Activated CD4-positive, alpha-beta memory T cell treated with anti-CD3 and anti-CD28 coated beads, Interleukin-2, amount 10 ng/mL, durations not matched to agents 7 days and 5 days (primary cell): ENCODE data around the gene SPTSSA. TPM values are rescaled to one million over a fixed set of nuclear protein-coding genes. Genes with fewer than 3 reads are reported as not detected.

Experiments used
- CTCF ChIA-PET: fragments of 350-600 bp; sonication (Branson Sonifier 250); formaldehyde crosslinking; loops from one replicate; lab custom pipeline; 2021; ENCODE audit warnings: antibody characterized with exemption, inconsistent platforms; lab: Charles Lee
- POLR2A ChIA-PET: fragments of 350-600 bp; sonication (Branson Sonifier 250); formaldehyde crosslinking; loops from one replicate; lab custom pipeline; 2021; ENCODE audit warnings: antibody characterized with exemption; lab: Charles Lee
- DNase-seq: peaks from one replicate; pipeline ENCODE4 v3.0.0-alpha.2; 2020
- H3K27ac Mint-ChIP-seq: one replicate; pipeline ENCODE4 v1.8.0; 2021; ENCODE audit warnings: mild to moderate bottlenecking, mixed read lengths
- H3K27me3 Mint-ChIP-seq: one replicate; pipeline ENCODE4 v1.8.0; 2021; ENCODE audit warnings: mixed read lengths
- H3K36me3 Mint-ChIP-seq: one replicate; pipeline ENCODE4 v1.8.0; 2021; ENCODE audit warnings: low read depth, mixed read lengths
- H3K4me1 Mint-ChIP-seq: one replicate; pipeline ENCODE4 v1.8.0; 2021; ENCODE audit warnings: mixed read lengths
- H3K4me3 Mint-ChIP-seq: one replicate; pipeline ENCODE4 v1.8.0; 2021; ENCODE audit warnings: mild to moderate bottlenecking, mixed read lengths
- H3K9me3 Mint-ChIP-seq: one replicate; pipeline ENCODE4 v1.8.0; 2021; ENCODE audit warnings: mixed read lengths
- total RNA-seq, 2 experiments: library from RNA; stranded (reverse); gene quantifications; one replicate each; pipeline ENCODE4 v1.2.3, GENCODE V29; 2021

The SPTSSA gene
- total RNA-seq, 2 experiments from 2014 or later = 12.8 to 14.0 TPM

GRCh38 chr14:34463598-34463961 is 1.5 kb upstream of the SPTSSA start:
- no peaks in the 10 kb centered on the region for H3K9me3 Mint-ChIP-seq
- ChIA-PET POLR2A (interaction anchor here (0.7 to 2.5 kb wide), 2 partner anchors 12 to 659 kb away, joined by 3 to 7 read pairs; partner anchors contain the start of gene PRORP), CTCF (interaction anchor here (0.6 kb wide), 1 partner anchor 27 kb away, joined by 4 read pairs; no protein-coding TSS in a partner anchor)
- no peaks in the 10 kb centered on the region for H3K27me3 Mint-ChIP-seq
- H3K4me1 Mint-ChIP-seq = peaks cover 23% of the 10 kb centered on the region
- no peak overlapping the region for H3K27ac Mint-ChIP-seq
- H3K4me3 Mint-ChIP-seq = no peak overlapping the region
- no peaks in the 10 kb centered on the region for H3K36me3 Mint-ChIP-seq
- DNase-seq = no peak

DNA sequence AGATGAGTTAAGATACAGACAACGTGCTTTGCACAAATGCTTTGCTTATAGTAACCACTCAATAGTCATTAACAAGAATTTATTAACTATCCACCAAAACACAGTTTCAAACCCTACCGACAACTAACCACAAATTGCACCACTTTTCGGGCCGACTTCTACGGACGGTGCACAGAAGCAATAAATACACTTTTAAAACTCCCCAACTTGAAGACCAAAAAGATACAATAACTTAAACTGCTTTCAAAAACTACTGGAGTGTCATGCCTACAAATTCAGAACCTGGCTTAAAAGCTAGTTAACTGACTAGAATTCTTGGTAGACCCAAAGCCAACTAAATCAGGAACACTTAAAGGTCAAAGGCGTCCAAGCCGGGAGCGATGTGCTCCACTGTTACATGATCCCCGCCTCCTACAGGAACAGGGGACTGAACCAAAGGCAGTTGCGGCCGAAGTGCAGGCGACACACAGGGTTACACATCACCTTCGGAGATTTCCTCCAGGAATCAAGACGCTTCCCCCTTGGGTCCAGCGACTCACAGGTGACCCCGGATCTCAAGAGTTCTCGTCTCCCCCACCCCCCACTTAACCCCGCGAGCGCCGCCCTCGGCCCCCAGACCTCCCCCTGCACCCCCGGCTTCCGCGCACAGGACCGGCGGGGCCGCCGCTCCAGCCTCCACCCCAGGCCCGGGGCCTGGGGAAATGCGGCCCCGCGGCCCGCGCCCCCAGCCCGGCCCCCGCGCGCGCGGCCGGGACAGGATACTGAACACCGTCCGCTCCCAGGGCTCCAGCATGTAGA is 507 bp downstream of the SPTSSA start:
- peak overlapping the region; percentile 89 for H3K4me3 Mint-ChIP-seq
- peaks cover 23% of the 10 kb centered on the region for H3K4me1 Mint-ChIP-seq
- H3K36me3 Mint-ChIP-seq = peaks cover 2% of the 10 kb centered on the region
- H3K9me3 Mint-ChIP-seq = no peaks in the 10 kb centered on the region
- no peaks in the 10 kb centered on the region for H3K27me3 Mint-ChIP-seq
- POLR2A ChIA-PET = interaction anchor here (0.8 to 2.5 kb wide), 3 partner anchors 10 to 78 kb away, joined by 3 to 7 read pairs (median 6); partner anchors contain the start of gene EAPP
- CTCF ChIA-PET = no interaction called here
- peak overlapping the region; percentile 81 for H3K27ac Mint-ChIP-seq
- peak; percentile 37 for DNase-seq

DNA sequence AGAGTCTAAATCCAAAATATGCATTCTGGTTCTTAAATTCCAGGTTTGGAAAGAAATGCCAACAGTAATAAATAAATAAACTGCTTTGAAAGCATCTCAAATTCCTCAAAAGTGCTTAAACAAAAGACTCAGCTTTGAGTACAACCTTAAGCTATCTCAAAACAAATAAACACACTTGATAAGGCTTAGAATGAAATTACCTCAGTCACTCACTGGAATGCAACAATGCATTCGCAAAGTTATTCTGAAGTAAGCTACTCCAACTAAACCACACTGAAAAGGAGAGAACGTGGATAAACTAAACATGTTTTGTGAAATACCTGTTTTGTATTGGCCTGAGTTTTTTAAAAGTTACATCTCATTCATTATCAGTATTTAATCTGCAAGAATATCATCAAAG is 1.2 kb downstream of the SPTSSA start:
- no peaks in the 10 kb centered on the region for H3K27me3 Mint-ChIP-seq
- CTCF ChIA-PET = no interaction called here
- DNase-seq = no peak
- peaks cover 23% of the 10 kb centered on the region for H3K4me1 Mint-ChIP-seq
- H3K4me3 Mint-ChIP-seq = peak overlapping the region; percentile 89
- H3K36me3 Mint-ChIP-seq = peaks cover 2% of the 10 kb centered on the region
- H3K9me3 Mint-ChIP-seq = no peaks in the 10 kb centered on the region
- POLR2A ChIA-PET = interaction anchor here (0.8 kb wide), 1 partner anchor 12 kb away, joined by 3 read pairs; no protein-coding TSS in a partner anchor
- H3K27ac Mint-ChIP-seq = peak overlapping the region; percentile 80

- Mint-ChIP-seq H3K36me3 (peaks cover 2% of the 10 kb centered on the region), H3K9me3 (no peaks in the 10 kb centered on the region), H3K27me3 (no peaks in the 10 kb centered on the region), H3K27ac (no peak overlapping the region), H3K4me1 (peaks cover 23% of the 10 kb centered on the region), H3K4me3 (peak overlapping the region; percentile 89)
- no peak for DNase-seq
- POLR2A ChIA-PET = interaction anchor here (0.8 kb wide), 1 partner anchor 11 kb away, joined by 3 read pairs; no protein-coding TSS in a partner anchor
- CTCF ChIA-PET = no interaction called here
These were observed 1.7 kb downstream of the SPTSSA start for GRCh38 chr14:34460295-34460694.

DNA sequence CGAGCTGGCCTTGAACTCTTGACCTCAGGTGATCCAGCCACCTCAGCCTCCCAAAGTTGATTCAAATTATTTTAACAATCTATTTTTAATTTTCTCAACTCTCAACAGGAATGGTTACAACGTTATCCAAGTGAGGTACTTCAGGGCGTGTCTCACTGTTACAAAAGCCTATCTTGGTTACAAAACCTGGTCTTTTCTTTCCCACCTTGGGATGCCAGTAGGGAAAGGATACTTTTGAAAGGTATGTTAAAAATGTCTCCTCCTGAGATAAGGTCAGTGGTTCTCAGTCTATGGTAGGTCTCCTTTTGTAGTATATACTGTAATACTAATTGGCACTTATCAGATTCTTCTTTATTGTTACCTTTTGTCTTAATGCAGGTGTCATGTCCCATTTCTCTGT is 4.9 kb downstream of the SPTSSA start:
- Mint-ChIP-seq H3K4me3 (no peak overlapping the region), H3K36me3 (peaks cover 9% of the 10 kb centered on the region), H3K27me3 (no peaks in the 10 kb centered on the region), H3K4me1 (peaks cover 17% of the 10 kb centered on the region), H3K27ac (no peak overlapping the region), H3K9me3 (no peaks in the 10 kb centered on the region)
- ChIA-PET POLR2A (no interaction called here), CTCF (interaction anchor here (0.7 kb wide), 1 partner anchor 413 kb away, joined by 3 read pairs; no protein-coding TSS in a partner anchor)
- no peak for DNase-seq

DNA sequence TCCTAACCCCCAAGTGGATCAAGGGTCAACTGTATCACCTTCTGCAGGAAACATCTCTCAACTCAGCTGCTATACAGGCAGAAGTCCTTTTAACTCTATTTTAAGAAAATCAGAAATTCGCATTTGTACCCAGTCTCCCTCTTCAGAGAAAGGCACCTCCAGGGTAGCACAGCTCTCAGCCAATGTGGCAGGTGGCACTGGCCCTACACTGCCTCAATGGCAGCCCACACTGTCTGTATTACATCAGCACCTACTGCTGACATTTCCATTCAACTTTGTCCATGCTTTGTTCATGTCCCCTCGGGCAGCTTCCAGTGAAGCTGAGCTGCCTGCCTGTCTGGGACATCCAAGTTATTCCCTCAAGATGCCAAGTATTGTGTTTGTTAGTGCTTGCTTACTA is 8.8 kb downstream of the SPTSSA start:
- H3K27me3 Mint-ChIP-seq = no peaks in the 10 kb centered on the region
- no peak for DNase-seq
- no peaks in the 10 kb centered on the region for H3K4me1 Mint-ChIP-seq
- no peak overlapping the region for H3K4me3 Mint-ChIP-seq
- ChIA-PET POLR2A (no interaction called here), CTCF (no interaction called here)
- H3K27ac Mint-ChIP-seq = no peak overlapping the region
- H3K9me3 Mint-ChIP-seq = no peaks in the 10 kb centered on the region
- H3K36me3 Mint-ChIP-seq = peaks cover 24% of the 10 kb centered on the region

GRCh38 chr14:34452258-34452822 is 9.7 kb downstream of the SPTSSA start:
- H3K4me1 Mint-ChIP-seq = no peaks in the 10 kb centered on the region
- H3K27ac Mint-ChIP-seq = no peak overlapping the region
- DNase-seq = no peak
- no peaks in the 10 kb centered on the region for H3K27me3 Mint-ChIP-seq
- H3K9me3 Mint-ChIP-seq = no peaks in the 10 kb centered on the region
- no peak overlapping the region for H3K4me3 Mint-ChIP-seq
- peaks cover 31% of the 10 kb centered on the region for H3K36me3 Mint-ChIP-seq
- ChIA-PET POLR2A (interaction anchor here (1.5 kb wide), 1 partner anchor 10 kb away, joined by 7 read pairs; the partner anchor contains the start of gene SPTSSA), CTCF (no interaction called here)

DNA sequence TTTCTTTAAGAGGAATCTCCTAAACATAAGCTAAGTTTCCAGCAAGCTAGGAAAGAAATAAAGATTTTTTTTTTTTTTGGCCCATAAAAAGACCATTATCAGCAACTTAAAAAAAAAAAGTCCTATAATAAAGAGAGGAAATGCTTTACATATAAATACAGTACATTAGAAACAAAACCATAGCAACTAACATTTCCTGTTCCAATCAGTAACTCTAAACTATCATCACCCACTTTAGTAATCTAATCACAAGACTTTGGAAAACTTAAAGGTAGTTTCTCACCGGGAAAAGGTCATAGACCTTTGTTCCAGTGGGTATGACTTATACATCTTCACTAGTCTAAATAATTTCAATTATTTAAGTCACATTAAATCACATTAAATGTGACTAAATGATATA is 11.1 kb downstream of the SPTSSA start:
- CTCF ChIA-PET = interaction anchor here (1.4 kb wide), 1 partner anchor 14 kb away, joined by 3 read pairs; no protein-coding TSS in a partner anchor
- DNase-seq = no peak
- POLR2A ChIA-PET = interaction anchor here (1.5 kb wide), 1 partner anchor 12 kb away, joined by 7 read pairs; the partner anchor contains the start of gene SPTSSA

DNA sequence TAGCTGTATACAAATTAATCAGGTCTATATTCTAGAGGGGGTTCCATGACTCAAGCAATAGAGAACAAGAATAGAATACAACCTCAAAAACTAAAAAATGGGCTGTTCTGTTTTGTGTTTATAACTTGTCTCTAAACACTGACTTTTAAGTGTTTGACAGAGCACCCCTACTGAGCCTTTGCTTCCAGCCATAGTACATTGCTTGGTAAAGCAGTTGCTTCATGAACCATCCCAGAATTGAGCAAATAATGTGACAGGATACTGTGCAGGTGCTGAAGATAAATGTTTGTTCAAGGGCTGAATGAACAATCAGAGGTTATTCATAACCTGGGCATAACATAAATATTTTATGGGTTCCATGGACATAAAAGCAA is 11.5 kb downstream of the SPTSSA start:
- ChIA-PET POLR2A (interaction anchor here (1.5 kb wide), 1 partner anchor 12 kb away, joined by 7 read pairs; the partner anchor contains the start of gene SPTSSA), CTCF (interaction anchor here (1.4 kb wide), 1 partner anchor 15 kb away, joined by 3 read pairs; no protein-coding TSS in a partner anchor)
- H3K27me3 Mint-ChIP-seq = no peaks in the 10 kb centered on the region
- H3K27ac Mint-ChIP-seq = no peak overlapping the region
- peaks cover 41% of the 10 kb centered on the region for H3K36me3 Mint-ChIP-seq
- H3K4me3 Mint-ChIP-seq = no peak overlapping the region
- DNase-seq = no peak
- no peaks in the 10 kb centered on the region for H3K4me1 Mint-ChIP-seq
- no peaks in the 10 kb centered on the region for H3K9me3 Mint-ChIP-seq

More for the DNA sequence above, 11.1 kb downstream of the SPTSSA start:
- Mint-ChIP-seq H3K4me1 (no peaks in the 10 kb centered on the region), H3K27me3 (no peaks in the 10 kb centered on the region), H3K4me3 (no peak overlapping the region), H3K27ac (no peak overlapping the region), H3K36me3 (peaks cover 41% of the 10 kb centered on the region), H3K9me3 (no peaks in the 10 kb centered on the region)

GRCh38 chr14:34449819-34450541 is 12.1 kb downstream of the SPTSSA start:
- Mint-ChIP-seq H3K36me3 (peaks cover 41% of the 10 kb centered on the region), H3K4me3 (no peak overlapping the region), H3K4me1 (no peaks in the 10 kb centered on the region), H3K27ac (no peak overlapping the region), H3K27me3 (no peaks in the 10 kb centered on the region), H3K9me3 (no peaks in the 10 kb centered on the region)
- no peak for DNase-seq
- CTCF ChIA-PET = interaction anchor here (1.4 kb wide), 1 partner anchor 15 kb away, joined by 3 read pairs; no protein-coding TSS in a partner anchor
- POLR2A ChIA-PET = no interaction called here

GRCh38 chr14:34439090-34439489 is 22.9 kb downstream of the SPTSSA start:
- Mint-ChIP-seq H3K4me1 (peaks cover 1% of the 10 kb centered on the region), H3K27me3 (no peaks in the 10 kb centered on the region), H3K36me3 (peaks cover 7% of the 10 kb centered on the region), H3K4me3 (no peak overlapping the region), H3K9me3 (no peaks in the 10 kb centered on the region), H3K27ac (no peak overlapping the region)
- DNase-seq = no peak
- ChIA-PET CTCF (interaction anchor here (0.8 to 1.7 kb wide), 2 partner anchors 10 to 12 kb away, joined by 3 to 4 read pairs; no protein-coding TSS in a partner anchor), POLR2A (no interaction called here)

GRCh38 chr14:34438438-34438837 is 23.6 kb downstream of the SPTSSA start:
- DNase-seq = no peak

More at GRCh38 chr14:34438438-34438837, 23.6 kb downstream of the SPTSSA start:
- Mint-ChIP-seq H3K27ac (no peak overlapping the region), H3K4me1 (peaks cover 1% of the 10 kb centered on the region), H3K9me3 (no peaks in the 10 kb centered on the region), H3K36me3 (peaks cover 7% of the 10 kb centered on the region), H3K27me3 (no peaks in the 10 kb centered on the region), H3K4me3 (no peak overlapping the region)
- ChIA-PET CTCF (no interaction called here), POLR2A (no interaction called here)
